ENCODE data around the gene SOHLH1.

- TF ChIP-seq CTCF (IDR thresholded peaks at IDR 0.05) (no peak), POLR2AphosphoS5 (IDR thresholded peaks at IDR 0.05; ENCODE audit: low read depth, low read length) (no peak), EP300 (IDR thresholded peaks at IDR 0.05; ENCODE audit: borderline replicate concordance in 1 of 2, low read depth in 1 of 2, low read length in 1 of 2) (no peak), RAD21 (IDR thresholded peaks at IDR 0.05; ENCODE audit: low read length) (no peak), TEAD4 (IDR thresholded peaks at IDR 0.05; ENCODE audit: borderline replicate concordance, insufficient read depth) (no peak)
These were observed 4.4 kb upstream of the SOHLH1 start for GRCh38 chr9:135703726-135704125.

Measured in SK-N-SH (cell line).